ENCODE data around the gene TNXB.

DNA sequence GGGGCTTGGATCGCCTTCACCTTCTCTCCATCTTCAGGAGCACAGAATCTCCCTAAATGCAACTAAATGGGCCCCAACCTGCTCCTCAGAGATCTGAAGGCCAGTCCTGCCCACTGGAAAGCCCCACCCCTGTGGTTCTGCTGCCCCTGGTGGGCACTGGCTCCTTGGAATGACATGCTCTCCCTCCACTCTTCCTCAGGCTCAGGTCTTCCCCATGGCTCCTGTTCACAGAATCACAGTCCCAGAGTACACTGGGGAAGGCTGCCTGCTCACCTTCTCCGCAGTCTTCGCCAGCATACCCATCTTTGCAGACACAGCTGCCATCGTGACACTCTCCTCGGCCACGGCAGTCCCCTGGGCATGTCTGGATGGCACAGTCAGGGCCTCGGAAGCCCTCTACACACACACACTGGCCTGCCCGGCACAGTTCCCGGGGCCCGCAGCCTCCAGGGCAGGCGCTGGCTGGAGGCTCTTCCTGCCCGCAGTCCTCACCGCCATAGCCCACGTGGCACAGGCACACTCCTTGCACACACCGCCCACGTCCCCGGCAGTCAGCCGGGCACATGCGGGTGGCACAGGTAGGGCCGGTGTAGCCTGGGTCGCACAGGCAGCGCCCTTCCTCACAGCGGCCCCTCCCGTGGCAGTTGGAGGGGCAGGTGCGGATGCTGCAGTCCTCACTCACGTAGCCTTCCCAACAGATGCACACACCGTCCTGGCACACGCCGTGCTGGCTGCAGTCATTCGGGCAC lies 13.6 kb downstream of the TNXB start:
- TF ChIP-seq POLR2A (IDR thresholded peaks at IDR 0.05; ENCODE audit: low read depth, low read length) (no peak), POLR2AphosphoS5 (IDR thresholded peaks at IDR 0.05; ENCODE audit: insufficient read depth, low read depth, low read length) (no peak), EZH2 (IDR thresholded peaks at IDR 0.05; ENCODE audit: borderline replicate concordance, low read depth, low read length, severe bottlenecking) (no peak), GATA2 (IDR thresholded peaks at IDR 0.05; ENCODE audit: insufficient read depth, insufficient read length, low read depth, low read length) (no peak), JUN (IDR thresholded peaks at IDR 0.05; ENCODE audit: borderline replicate concordance, insufficient read depth, insufficient read length, low read depth) (no peak), FOS (IDR thresholded peaks at IDR 0.05; ENCODE audit: borderline replicate concordance, insufficient read depth, low read length) (no peak), MYC (IDR thresholded peaks at IDR 0.05; ENCODE audit: low read depth, low read length) (no peak)
- TF ChIP-seq, protein P1, sequence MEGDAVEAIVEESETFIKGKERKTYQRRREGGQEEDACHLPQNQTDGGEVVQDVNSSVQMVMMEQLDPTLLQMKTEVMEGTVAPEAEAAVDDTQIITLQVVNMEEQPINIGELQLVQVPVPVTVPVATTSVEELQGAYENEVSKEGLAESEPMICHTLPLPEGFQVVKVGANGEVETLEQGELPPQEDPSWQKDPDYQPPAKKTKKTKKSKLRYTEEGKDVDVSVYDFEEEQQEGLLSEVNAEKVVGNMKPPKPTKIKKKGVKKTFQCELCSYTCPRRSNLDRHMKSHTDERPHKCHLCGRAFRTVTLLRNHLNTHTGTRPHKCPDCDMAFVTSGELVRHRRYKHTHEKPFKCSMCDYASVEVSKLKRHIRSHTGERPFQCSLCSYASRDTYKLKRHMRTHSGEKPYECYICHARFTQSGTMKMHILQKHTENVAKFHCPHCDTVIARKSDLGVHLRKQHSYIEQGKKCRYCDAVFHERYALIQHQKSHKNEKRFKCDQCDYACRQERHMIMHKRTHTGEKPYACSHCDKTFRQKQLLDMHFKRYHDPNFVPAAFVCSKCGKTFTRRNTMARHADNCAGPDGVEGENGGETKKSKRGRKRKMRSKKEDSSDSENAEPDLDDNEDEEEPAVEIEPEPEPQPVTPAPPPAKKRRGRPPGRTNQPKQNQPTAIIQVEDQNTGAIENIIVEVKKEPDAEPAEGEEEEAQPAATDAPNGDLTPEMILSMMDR (IDR thresholded peaks at IDR 0.05; ENCODE audit: extremely low read depth in 1 of 2, insufficient read depth in 1 of 2, low read depth in 1 of 2, low read length in 2 of 2): no peak
- TF ChIP-seq, protein P2, sequence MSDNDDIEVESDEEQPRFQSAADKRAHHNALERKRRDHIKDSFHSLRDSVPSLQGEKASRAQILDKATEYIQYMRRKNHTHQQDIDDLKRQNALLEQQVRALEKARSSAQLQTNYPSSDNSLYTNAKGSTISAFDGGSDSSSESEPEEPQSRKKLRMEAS (IDR thresholded peaks at IDR 0.05; ENCODE audit: insufficient read depth, insufficient read length): no peak

Data from endothelial cell of umbilical vein (primary cell).